Uterus (tissue), 2 donors: ENCODE data around the gene PPP1CB.

Experiments
- CTCF ChIP-seq, 4 experiments: fragments of 200-600 bp in 2 of 4; fragments of 450-650 bp in 2 of 4; sonication (generic) in 2 of 4; IDR thresholded peaks; one replicate each; pipeline ENCODE4 v1.5.1; 2016 to 2019; ENCODE audit warnings: antibody characterized with exemption in 4 of 4, mild to moderate bottlenecking in 2 of 4, moderate library complexity in 1 of 4
- POLR2A ChIP-seq, 2 donors: fragments of 450-650 bp; IDR thresholded peaks; one replicate each; pipeline ENCODE4 v1.6.1; 2016; ENCODE audit warnings: antibody characterized with exemption in 2 of 2, mild to moderate bottlenecking in 1 of 2, moderate library complexity in 1 of 2

GRCh38 chr2:28717339-28717758, 34.3 kb upstream of the PPP1CB start:
- TF ChIP-seq POLR2A (IDR thresholded peaks at IDR 0.05), result no peak
- TF ChIP-seq CTCF (IDR thresholded peaks at IDR 0.05), result no peak
